Stimulated activated CD8-positive, alpha-beta memory T cell treated with anti-CD3 and anti-CD28 coated beads, Interleukin-2, amount 100 ng/mL, for 1 hour (primary cell): Measurements from ENCODE around the gene ENDOU.

Source experiments
- DNase-seq, 2 donors: peaks; one replicate each; pipeline ENCODE4 v3.0.0-alpha.2; 2020; ENCODE audit warnings: low read depth in 2 of 2

Gene ENDOU

GRCh38 chr12:47725091-47725772 is at the start of gene ENDOU:
TSS of gene ENDOU (minus strand) at chr12:47725490. CDS start at chr12:47725413, 77 bp downstream.
- no peak for DNase-seq

GRCh38 chr12:47774663-47775062 is 49.4 kb upstream of the ENDOU start:
- DNase-seq = no peak

DNA sequence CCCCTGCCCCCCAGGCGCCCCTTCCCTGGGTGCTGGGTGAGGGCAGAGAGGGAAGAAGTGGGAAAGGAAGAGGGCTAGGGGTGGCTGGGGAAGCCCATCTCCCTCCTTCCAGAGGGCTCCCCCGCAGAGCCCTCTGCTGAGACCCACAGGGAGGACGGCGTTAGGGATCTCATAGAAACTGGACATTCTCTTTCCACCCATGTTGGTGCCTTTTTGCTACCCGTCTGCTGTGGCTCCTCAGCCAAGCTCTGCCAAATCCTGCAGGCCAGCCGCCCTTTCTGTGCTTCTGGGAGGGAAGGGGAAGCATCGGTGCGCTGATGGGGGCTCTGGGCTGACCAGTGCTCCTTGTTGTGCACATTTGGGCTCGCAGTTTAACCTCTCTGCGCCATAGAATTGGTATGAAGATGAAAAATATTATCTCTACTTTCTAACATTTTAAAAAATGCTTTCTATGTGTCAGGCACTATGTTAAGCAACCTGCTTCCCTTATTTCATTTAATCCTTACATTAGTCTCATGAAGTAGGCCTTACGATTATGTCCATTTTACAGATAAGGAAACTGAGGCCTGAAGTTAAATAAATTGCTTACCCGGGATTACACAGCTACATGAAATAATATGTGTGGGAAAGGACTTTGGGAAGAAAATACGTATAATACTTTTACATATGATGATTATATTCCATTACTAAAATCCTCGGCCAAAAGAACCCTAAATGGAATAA is 48.7 kb upstream of the ENDOU start:
- DNase-seq = no peak

GRCh38 chr12:47773062-47773857 is 48.0 kb upstream of the ENDOU start, which contains the start of gene SLC48A1:
TSS of gene SLC48A1 (plus strand) at chr12:47773238. CDS start at chr12:47773305, 67 bp downstream.
- peak; percentile 44 to 53 for DNase-seq

DNA sequence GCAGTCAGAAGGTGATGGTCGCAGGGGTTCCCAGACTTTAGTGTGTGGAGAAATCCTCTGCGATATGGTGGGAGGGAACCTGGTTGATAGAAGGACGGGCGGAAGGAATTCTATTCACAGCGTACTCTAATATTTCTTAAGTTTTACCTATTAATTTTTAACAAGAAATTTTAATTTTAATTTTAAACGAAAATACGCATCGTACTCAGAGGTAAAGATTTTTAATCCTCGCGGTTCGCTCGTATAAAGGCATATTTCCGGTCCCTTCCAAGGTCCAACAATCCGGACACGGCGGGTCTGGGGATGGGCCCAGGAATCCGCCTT is 47.4 kb upstream of the ENDOU start:
- no peak for DNase-seq

DNA sequence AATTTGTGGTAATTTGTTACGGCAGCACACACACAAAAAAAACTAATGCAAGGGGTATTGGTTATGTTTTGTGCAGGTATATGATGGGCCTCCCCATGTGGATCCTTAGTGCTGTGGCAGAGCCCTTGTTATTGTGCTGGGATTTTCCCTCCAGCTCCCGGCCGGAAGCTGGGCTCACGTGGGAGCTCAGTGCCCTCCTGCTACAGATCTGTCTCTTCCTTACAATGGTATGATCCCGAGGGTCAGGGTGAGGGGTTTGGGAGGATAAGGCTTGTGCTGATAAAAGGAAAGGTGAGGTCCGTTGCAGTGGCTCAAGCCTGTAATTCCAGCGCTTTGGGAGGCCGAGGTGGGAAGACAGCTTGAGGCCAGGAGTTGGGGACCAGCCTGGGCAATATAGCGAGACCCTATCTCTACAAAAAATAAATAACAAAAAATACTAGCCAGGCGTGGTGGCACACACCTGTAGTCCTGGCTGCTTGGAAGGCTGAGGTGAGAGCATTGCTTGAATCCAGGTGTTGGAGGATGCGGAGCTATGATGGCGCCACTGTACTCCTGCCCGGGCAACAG is 46.9 kb upstream of the ENDOU start:
- no peak for DNase-seq

DNA sequence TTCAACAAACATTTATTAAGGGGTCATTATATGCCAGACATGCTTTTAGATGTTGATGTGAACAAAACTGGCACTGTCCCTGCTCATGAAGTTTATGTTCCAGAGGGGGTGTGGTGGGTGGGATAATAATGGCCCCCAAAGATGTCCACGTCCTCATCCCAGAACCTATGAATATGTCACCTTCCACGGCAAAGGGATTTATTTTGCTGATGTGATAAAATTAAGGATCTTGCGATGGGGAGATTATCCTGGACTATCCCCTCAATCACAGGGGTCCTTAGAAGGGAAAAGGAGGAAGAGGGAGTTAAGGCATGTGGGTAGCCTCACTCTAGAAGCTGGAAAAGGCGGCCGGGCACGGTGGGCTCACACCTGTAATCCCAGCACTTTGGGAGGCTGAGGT is 46.0 kb upstream of the ENDOU start:
- DNase-seq = no peak

DNA sequence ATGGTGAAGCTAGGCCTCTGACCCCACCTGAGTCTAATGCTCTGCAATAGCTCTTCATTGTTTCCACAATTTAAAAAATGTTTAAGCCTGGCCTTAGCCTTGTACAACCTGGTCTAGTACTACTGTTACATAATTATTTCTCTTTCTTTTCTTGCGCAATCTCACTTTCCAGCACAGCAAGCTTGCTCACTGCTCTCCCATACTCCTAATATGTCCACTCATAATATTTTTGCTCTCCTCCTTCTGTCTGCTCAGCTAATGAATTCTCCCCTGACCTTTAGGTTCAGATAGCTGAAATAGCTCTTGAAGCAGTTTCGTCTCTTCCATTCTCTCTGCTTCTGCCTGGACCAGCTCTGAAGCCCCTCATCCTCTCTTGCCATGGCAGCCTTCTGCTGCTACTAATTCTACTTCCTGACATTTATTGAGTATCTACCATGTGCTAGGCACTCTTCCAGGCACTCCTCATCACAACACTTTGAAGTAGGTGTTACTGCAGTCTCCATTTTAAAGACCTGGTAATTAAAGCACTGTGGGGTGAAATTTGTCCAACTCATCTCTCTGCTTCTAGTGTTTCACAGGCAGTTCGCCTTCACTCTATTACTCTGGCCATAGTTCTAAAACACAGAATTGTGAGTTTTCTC is 44.9 kb upstream of the ENDOU start:
- no peak for DNase-seq

DNA sequence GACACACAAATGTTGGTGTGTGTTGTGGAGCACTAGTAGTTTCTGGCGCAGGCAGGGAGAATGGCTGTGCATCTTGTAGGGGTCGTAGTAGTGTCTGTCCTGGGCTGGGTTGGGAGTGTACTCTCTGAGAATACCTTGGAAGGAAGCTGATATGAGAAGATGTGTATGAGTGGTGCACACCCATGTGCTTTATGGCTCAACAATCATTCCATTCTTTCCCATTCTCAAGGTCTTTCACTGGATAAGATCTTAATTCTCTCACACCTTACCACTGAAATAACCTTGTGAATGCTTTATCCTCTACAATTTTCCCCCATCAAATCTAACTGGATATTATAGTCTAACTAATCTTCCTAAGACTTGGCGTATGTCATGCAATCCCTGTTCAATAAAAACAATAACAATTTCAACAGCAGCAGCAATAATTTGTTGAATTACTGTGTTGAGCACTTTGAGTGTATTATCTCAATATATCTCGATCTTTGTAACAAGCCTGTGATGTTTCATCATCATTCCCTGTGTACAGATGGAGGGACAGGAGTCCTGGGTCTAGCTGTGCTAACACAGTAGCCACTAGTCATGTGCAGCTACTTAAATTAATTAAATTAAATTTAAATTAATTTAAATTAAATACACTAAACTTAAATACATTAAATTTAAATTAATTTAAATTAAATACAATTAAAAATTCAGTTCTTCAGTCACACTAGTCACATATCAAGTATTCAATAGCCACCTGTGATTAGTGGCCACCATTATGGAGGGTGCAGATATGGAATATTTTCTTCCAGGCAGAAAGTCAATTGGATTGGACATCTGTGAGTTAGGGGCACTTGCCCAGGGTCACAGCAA is 44.2 kb upstream of the ENDOU start:
- no peak for DNase-seq

DNA sequence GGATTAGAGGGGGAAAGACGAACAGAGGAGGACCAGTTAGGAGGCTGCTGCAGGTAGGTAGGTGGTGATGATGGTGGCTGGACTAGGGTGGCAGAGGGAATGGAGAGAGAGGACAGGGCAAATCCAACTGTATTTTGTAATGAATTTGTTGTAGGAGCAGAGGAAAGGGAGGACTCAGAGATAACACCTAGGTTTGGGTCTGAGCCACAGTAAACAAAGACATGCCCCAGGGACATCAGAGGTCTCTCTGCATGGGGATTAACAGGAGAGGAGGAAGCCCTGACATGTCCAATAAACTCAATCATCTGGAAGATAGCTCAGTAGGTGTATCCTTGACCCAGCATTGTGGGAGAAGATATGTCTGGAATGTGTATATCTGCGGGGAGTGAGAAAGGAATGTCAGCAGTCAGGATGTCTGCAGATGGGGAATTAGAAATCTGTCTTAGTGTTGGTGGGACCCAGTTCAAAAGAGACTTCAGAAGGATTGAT is 43.1 kb upstream of the ENDOU start:
- DNase-seq = no peak

- DNase-seq = peak; percentile 25 to 52
These were observed 42.0 kb upstream of the ENDOU start for GRCh38 chr12:47767216-47767724.

DNA sequence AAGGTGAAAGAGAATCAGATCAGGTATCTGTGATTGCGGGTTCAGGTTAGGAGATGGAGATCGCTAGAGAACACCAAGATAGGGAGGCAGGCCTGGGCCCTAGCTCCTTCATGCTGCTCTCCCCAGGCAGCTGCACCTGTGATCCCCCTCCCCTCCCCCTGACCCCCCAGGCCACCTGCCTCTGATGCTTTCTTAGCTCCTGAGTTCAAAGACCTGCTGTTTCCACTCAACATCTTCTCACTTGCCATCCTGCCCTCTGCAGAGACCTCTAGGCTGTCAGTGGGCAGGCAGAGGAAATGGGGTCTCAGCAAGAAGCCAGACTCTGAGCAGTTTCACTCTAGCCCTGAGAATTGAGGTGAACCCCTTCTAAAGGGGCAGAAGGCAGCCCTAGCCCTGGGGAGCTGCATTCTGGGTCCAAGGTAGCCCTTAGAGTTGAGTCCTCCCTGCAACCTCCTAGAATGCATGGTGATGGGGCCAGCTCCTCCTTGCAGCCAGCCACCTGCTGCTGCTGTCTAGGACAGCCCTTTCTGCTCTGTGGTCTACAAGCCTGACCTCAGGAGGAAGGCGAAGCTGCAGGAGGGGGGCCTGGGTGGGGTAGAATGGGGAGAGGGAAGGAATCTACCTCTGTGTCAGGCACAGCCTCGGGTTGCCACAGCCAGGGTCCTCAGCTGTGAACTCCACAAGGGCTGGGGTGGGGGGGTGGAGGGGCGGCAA is 41.4 kb upstream of the ENDOU start:
- no peak for DNase-seq

- no peak for DNase-seq
These were observed 38.4 kb upstream of the ENDOU start for GRCh38 chr12:47763481-47764346.

GRCh38 chr12:47762850-47763465 is 37.7 kb upstream of the ENDOU start:
- no peak for DNase-seq

GRCh38 chr12:47758834-47759690 is 33.8 kb upstream of the ENDOU start, which contains the start of gene RAPGEF3:
TSS of gene RAPGEF3 (minus strand) at chr12:47758880. CDS start at chr12:47758556, 324 bp downstream.
- DNase-seq = peak; percentile 37 to 49

DNA sequence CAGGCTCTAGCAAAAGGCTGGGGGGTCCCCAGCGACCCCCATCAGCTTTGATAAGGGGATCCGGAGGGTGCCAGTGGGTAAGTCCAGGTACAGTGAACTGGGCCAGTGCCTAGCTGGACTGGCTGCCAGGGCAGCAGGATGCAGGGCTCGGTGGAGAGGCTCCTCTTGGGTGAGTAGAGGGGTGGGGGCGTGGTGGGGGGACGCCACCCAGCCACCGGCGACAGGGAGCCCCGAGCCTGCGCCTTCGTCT is 33.2 kb upstream of the ENDOU start:
- DNase-seq = no peak

DNA sequence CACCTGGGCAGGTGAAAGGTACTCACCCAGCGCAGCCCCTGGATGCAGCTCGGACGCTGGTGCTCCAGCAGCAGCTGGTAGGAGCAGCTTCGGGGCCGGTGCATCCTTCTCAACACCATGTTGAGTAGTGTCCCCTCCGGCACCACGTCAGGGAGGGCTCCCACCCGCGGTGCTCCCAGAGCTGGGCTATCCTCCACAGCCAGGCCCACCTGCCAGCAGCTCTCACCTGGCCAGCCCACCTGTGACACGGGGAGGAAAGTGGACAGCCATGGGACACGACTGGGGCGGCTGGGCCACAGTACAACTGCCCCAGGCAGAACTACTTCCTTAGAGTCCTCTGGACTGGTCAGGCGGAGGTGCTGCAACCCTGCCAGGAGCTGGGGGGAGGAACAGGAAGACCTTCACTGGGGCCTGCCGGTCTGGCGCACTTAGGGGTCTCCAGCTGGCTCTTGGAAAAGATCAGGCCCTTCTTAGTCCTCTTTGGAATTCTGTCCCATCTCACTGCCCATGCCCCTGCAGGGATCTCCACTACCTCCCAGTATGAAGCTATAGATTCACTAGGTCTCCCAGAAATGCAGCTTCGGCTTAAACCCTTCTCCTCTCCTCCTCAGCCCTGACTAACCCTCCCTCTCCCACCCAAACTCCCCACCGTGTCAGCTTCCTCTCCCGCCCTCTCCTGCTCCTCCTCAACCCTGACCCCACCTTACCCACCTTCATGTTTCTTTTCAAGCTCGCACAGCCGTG is 32.7 kb upstream of the ENDOU start:
- no peak for DNase-seq
